Activated CD4-positive, alpha-beta memory T cell treated with anti-CD3 and anti-CD28 coated beads, Interleukin-2, amount 10 ng/mL, durations not matched to agents 7 days and 5 days (primary cell): ENCODE data around the gene KDM2B. TPM values are rescaled to one million over a fixed set of nuclear protein-coding genes. Genes with fewer than 3 reads are reported as not detected.
"Not testable (repeated sequence)": the region's sequence is repeated elsewhere in the genome, so short reads cannot be mapped to it uniquely, and the experiment has no call there.

ENCODE experiments used
- CTCF ChIA-PET: fragments of 350-600 bp; sonication (Branson Sonifier 250); formaldehyde crosslinking; loops from one replicate; lab custom pipeline; 2021; ENCODE audit warnings: antibody characterized with exemption, inconsistent platforms; lab: Charles Lee
- POLR2A ChIA-PET: fragments of 350-600 bp; sonication (Branson Sonifier 250); formaldehyde crosslinking; loops from one replicate; lab custom pipeline; 2021; ENCODE audit warnings: antibody characterized with exemption; lab: Charles Lee
- DNase-seq: peaks from one replicate; pipeline ENCODE4 v3.0.0-alpha.2; 2020
- H3K27ac Mint-ChIP-seq: one replicate; pipeline ENCODE4 v1.8.0; 2021; ENCODE audit warnings: mild to moderate bottlenecking, mixed read lengths
- H3K27me3 Mint-ChIP-seq: one replicate; pipeline ENCODE4 v1.8.0; 2021; ENCODE audit warnings: mixed read lengths
- H3K36me3 Mint-ChIP-seq: one replicate; pipeline ENCODE4 v1.8.0; 2021; ENCODE audit warnings: low read depth, mixed read lengths
- H3K4me1 Mint-ChIP-seq: one replicate; pipeline ENCODE4 v1.8.0; 2021; ENCODE audit warnings: mixed read lengths
- H3K4me3 Mint-ChIP-seq: one replicate; pipeline ENCODE4 v1.8.0; 2021; ENCODE audit warnings: mild to moderate bottlenecking, mixed read lengths
- H3K9me3 Mint-ChIP-seq: one replicate; pipeline ENCODE4 v1.8.0; 2021; ENCODE audit warnings: mixed read lengths
- total RNA-seq, 2 experiments: library from RNA; stranded (reverse); gene quantifications; one replicate each; pipeline ENCODE4 v1.2.3, GENCODE V29; 2021

Gene KDM2B
- total RNA-seq, 2 experiments from 2014 or later, result 59.8 to 62.6 TPM

DNA sequence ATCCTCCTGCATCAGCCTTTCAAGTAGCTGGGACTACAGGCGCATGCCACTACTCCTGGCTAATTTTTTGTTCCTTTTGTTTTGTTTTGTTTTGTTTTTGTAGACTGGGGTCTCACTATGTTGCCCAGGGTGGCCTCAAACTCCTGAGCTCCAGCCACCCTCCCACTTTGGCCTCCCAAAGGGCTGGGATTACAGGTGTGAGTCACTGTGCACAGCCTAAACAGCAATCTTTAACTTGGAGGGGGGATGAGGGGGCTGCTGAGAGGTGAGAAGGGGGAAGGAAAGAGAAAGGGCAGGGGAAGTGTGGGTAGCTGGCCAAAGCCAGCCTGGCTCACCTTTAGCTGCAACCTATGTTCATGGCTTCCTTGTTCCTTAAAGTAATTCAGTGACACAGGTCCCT is 77.4 kb downstream of the KDM2B start:
- ChIA-PET CTCF (interaction anchor here (0.7 to 1.3 kb wide), 6 partner anchors 20 to 395 kb away, joined by 3 to 4 read pairs (median 3); no protein-coding TSS in a partner anchor), POLR2A (no interaction called here)
- Mint-ChIP-seq H3K9me3 (no peaks in the 10 kb centered on the region), H3K36me3 (peaks cover 9% of the 10 kb centered on the region), H3K4me3 (no peak overlapping the region), H3K27me3 (no peaks in the 10 kb centered on the region), H3K27ac (no peak overlapping the region), H3K4me1 (peaks cover 4% of the 10 kb centered on the region)
- no peak for DNase-seq

DNA sequence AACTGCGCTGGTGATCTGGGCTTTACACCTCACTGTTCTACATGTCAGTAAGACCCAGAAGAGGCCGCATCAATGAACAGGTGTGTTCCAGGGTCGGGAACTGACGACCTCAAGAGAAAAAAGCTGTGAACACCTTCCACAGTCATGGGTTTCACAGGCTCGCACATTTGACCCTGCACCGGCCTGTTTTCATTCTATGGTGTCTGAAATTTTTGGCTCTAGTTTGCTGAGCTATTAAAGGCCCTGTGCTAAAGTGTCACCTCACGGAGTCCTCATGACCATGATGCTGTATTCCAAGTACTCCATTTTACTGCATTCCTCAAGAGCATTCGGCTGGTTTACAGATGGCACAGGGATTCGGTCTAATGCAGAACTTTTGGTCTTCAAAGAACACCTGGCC is 78.9 kb downstream of the KDM2B start:
- Mint-ChIP-seq H3K4me1 (peaks cover 8% of the 10 kb centered on the region), H3K4me3 (no peak overlapping the region), H3K9me3 (no peaks in the 10 kb centered on the region), H3K27me3 (no peaks in the 10 kb centered on the region), H3K27ac (no peak overlapping the region), H3K36me3 (peaks cover 9% of the 10 kb centered on the region)
- POLR2A ChIA-PET, result interaction anchor here (1.0 kb wide), 1 partner anchor 292 kb away, joined by 5 read pairs; the partner anchor contains the start of gene RHOF
- CTCF ChIA-PET, result interaction anchor here (1.6 kb wide), 1 partner anchor 25 kb away, joined by 5 read pairs; no protein-coding TSS in a partner anchor
- DNase-seq, result no peak

DNA sequence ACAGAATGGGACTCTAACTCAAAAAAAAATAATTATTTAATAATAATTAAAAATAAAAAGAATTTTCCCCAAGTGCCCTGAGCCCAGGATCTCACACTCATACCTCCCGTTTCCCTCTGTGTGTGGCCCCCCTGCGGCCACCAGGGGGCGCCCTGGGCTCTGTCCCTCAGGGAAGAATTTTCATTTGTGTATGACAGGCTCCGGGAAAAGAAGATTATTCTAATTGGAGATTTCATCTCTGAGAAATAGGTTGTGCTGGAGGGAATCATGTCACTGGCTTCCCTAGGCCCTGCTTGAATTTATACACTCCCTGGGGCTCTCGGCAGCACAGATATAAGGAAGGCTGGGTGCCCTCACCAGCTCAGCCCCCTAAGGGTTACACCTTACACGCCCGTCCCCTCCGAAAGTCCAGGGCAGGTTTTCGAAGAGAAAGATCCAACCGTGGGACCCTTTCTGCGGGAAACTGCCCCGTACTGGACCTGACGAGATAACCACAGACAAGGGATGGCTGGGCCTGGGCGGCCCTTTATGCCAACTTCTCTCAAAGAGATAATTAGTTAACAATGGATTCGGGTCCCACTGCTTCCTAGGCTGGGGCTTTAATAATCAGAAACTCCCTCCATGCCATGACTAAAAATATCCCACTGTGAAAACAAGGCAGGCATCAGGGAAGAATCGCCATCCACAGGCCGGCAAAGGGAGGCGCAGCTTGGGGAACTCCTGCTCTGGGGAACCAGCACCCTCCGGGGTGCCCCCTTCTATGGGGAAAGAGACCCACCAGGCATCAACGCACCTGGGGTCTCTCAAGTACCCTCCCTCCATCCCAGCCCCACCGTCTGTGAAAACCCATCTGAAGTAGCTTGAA is 80.7 kb downstream of the KDM2B start:
- peak; percentile 73 for DNase-seq
- ChIA-PET POLR2A (interaction anchor here (1.0 kb wide), 1 partner anchor 148 kb away, joined by 3 read pairs; the partner anchor contains the start of gene ANAPC5), CTCF (interaction anchor here (0.7 to 3.1 kb wide), 16 partner anchors 10 to 294 kb away, joined by 3 to 17 read pairs (median 4); partner anchors contain the start of gene ORAI1)
- H3K27ac Mint-ChIP-seq, result no peak overlapping the region
- H3K4me3 Mint-ChIP-seq, result no peak overlapping the region
- H3K4me1 Mint-ChIP-seq, result peaks cover 16% of the 10 kb centered on the region
- no peaks in the 10 kb centered on the region for H3K27me3 Mint-ChIP-seq
- H3K9me3 Mint-ChIP-seq, result no peaks in the 10 kb centered on the region
- peaks cover 6% of the 10 kb centered on the region for H3K36me3 Mint-ChIP-seq

DNA sequence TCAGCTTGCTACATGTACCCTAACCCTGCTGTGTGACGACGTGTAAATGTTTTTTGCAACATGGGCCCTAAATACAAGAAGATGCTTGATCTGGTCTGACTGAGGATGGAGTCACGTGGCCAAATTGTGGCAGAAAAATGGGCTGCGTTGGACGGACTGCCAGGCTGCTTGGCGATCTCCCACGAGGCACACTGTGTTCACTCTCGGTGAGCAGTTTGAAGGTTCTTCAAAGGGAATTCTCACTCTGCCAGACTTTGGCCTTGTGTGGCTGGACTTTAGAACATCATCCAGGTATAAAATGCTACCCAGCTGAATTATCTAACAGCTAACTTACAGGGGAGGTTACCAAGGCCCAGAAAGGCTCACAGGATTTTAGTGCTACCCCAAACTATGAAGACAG is 85.1 kb downstream of the KDM2B start:
- no peaks in the 10 kb centered on the region for H3K9me3 Mint-ChIP-seq
- ChIA-PET CTCF (interaction anchor here (0.6 to 3.4 kb wide), 9 partner anchors 19 to 713 kb away, joined by 3 to 13 read pairs (median 8); partner anchors contain the start of gene MORN3), POLR2A (interaction anchor here (1.4 kb wide), 1 partner anchor 57 kb away, joined by 5 read pairs; no protein-coding TSS in a partner anchor)
- peaks cover 16% of the 10 kb centered on the region for H3K4me1 Mint-ChIP-seq
- peaks cover 11% of the 10 kb centered on the region for H3K36me3 Mint-ChIP-seq
- H3K4me3 Mint-ChIP-seq, result no peak overlapping the region
- H3K27ac Mint-ChIP-seq, result no peak overlapping the region
- H3K27me3 Mint-ChIP-seq, result no peaks in the 10 kb centered on the region
- no peak for DNase-seq

DNA sequence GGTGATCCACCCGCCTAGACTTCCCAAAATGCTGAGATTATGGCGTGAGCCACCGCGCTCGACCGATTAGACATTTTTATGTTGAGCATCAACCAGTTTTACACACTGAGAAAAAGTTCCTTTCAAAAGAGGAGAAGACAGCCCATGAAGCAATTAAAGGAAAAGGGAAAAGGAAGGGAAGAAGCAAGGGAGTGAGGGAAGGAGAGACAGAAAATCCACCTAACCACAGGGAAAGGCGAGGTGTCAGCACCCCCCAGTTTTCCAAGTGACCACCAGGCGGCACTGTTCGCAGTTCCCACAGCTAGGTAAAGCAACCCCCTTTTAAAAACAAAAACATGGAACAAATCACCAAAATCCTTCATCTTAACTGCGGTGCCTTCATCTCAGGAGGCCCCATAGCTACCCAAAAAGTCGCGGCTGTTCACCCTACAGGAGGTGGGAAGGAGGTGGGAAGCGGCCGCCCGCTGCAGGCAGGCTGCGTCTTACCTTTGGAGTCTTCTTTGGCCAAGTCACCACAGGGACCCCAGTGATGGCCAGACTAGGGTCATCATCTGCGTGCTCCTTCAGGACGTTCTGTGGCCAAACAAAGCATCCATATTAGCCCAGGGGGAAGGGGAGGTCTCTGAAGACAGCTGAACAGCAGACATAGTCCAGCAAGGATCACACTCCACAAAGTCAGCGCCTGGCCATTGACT is 86.6 kb downstream of the KDM2B start:
- Mint-ChIP-seq H3K27ac (no peak overlapping the region), H3K9me3 (no peaks in the 10 kb centered on the region), H3K4me1 (peaks cover 12% of the 10 kb centered on the region), H3K27me3 (no peaks in the 10 kb centered on the region), H3K36me3 (peaks cover 15% of the 10 kb centered on the region), H3K4me3 (no peak overlapping the region)
- ChIA-PET POLR2A (no interaction called here), CTCF (interaction anchor here (0.6 to 3.4 kb wide), 25 partner anchors 11 to 299 kb away, joined by 3 to 14 read pairs (median 4); partner anchors contain the start of genes MORN3 and RHOF)
- peak; percentile 66 for DNase-seq

DNA sequence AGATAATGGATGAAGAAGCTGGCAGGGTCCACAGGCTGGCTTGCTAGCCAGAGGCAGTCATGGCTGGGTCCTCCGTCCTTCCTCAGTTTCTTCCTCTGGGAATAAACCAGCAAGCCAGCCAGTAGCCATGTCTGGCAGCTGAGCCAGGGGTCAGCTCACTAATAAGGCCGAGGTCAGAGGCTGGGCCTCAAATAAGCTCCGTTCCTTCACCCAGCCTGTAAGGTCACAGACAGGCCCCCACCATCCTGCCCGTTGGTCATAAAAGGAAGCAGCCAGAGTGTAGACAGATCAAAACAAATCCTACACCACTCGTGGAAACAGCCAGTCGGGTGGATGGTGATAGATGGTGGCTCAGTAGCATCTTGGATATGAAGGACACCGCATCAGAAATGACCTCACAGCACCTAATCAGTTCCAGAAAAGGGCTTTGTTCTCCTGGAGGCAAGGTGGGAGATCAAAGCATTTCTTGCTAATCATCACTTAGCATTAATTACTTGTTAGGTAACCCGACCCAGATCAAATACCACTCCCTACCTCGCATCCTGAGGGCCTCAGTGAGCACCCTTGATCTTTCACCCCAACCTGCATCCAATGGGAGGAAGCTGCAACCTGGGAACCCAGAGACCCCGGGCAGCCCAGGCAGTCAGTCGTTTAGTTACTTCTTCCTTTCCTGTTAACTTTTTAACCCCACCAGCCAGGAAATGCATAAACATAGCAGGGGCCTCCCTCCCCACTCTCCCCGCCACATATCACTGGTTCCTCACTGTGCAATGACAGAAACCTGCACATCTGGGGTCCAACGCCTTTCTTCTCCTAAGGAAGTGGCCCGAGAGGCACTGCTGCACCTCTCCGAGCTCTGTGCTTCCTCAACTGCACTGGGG is 90.2 kb downstream of the KDM2B start:
- DNase-seq, result no peak
- Mint-ChIP-seq H3K27me3 (no peaks in the 10 kb centered on the region), H3K27ac (no peak overlapping the region), H3K36me3 (peaks cover 12% of the 10 kb centered on the region), H3K9me3 (no peaks in the 10 kb centered on the region), H3K4me1 (peaks cover under 1% of the 10 kb centered on the region), H3K4me3 (no peak overlapping the region)
- ChIA-PET POLR2A (interaction anchor here (1.0 kb wide), 1 partner anchor 12 kb away, joined by 4 read pairs; no protein-coding TSS in a partner anchor), CTCF (interaction anchor here (0.7 to 2.0 kb wide), 3 partner anchors 9 to 136 kb away, joined by 3 to 7 read pairs (median 3); no protein-coding TSS in a partner anchor)

DNA sequence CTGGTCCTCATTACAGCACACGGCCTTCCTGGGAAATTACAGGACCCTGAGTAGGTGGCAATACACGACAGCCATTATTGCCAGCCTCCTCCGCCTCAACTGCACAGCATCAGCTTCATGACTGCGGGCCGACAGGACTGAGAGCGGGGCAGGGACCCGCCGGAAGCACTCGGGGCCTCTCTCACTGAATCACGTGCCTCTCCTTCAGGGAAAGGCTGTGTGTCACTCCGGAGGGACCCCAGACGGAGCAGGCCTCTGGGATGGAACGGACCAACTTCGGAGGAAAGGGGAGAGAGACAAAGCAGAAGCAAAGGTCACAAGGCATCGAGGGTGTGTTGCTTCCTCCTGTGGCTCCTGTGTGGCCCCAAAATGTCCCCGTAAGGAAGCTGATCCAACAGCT is 90.9 kb downstream of the KDM2B start:
- H3K36me3 Mint-ChIP-seq, result peaks cover 12% of the 10 kb centered on the region
- H3K27ac Mint-ChIP-seq, result no peak overlapping the region
- H3K4me3 Mint-ChIP-seq, result no peak overlapping the region
- POLR2A ChIA-PET, result interaction anchor here (1.0 kb wide), 1 partner anchor 11 kb away, joined by 4 read pairs; no protein-coding TSS in a partner anchor
- no peaks in the 10 kb centered on the region for H3K4me1 Mint-ChIP-seq
- H3K27me3 Mint-ChIP-seq, result no peaks in the 10 kb centered on the region
- CTCF ChIA-PET, result interaction anchor here (0.9 to 2.0 kb wide), 3 partner anchors 9 to 13 kb away, joined by 3 to 7 read pairs (median 4); no protein-coding TSS in a partner anchor
- H3K9me3 Mint-ChIP-seq, result no peaks in the 10 kb centered on the region
- DNase-seq, result no peak

DNA sequence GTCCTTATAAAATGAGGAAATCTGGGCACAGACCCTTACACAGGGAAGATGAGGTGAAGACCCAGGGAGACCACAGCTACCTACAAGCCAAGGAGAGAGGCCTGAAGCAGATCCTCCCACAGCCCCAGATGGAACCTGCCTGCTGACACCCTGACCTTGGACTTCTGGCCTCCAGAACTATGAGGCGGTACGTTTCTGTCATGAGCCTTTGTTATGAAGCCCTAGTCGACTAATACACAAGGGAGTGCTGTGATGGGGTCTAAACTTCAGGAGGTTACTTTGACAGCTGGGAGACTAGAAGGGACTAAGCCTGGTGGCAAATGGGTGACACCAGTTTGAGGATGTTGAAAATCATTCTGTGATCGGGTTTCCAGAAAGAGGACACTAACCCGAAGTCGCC is 95.9 kb downstream of the KDM2B start:
- ChIA-PET POLR2A (interaction anchor here (0.6 kb wide), 1 partner anchor 164 kb away, joined by 3 read pairs; no protein-coding TSS in a partner anchor), CTCF (interaction anchor here (0.6 kb wide), 1 partner anchor 81 kb away, joined by 3 read pairs; no protein-coding TSS in a partner anchor)
- Mint-ChIP-seq H3K36me3 (peaks cover 3% of the 10 kb centered on the region), H3K4me3 (no peak overlapping the region), H3K27me3 (no peaks in the 10 kb centered on the region), H3K27ac (no peak overlapping the region), H3K9me3 (no peaks in the 10 kb centered on the region), H3K4me1 (no peaks in the 10 kb centered on the region)
- no peak for DNase-seq

DNA sequence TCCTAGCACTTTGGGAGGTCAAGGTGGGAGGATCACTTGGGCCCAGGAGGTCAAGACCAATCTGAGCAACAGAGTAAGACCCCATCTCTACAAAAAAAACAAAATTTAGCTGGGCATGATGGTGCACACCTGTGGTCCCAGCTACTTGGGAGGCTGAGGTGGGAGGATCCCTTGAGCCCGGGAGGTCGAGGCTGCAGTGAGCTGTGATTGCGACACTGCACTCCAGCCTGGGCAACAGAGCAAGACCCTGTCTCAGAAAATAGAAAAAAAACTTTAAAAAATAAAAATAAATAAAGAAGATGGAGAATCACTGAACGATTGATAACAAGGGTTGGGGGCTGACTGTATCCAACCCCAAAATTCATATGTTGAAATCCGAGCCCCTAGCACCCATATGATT is 96.3 kb downstream of the KDM2B start:
- H3K4me3 Mint-ChIP-seq, CTCF ChIA-PET, H3K9me3 Mint-ChIP-seq, H3K27me3 Mint-ChIP-seq, DNase-seq, H3K27ac Mint-ChIP-seq, H3K36me3 Mint-ChIP-seq, H3K4me1 Mint-ChIP-seq: not testable (repeated sequence)
- POLR2A ChIA-PET, result interaction anchor here (0.6 kb wide), 1 partner anchor 165 kb away, joined by 3 read pairs; no protein-coding TSS in a partner anchor

DNA sequence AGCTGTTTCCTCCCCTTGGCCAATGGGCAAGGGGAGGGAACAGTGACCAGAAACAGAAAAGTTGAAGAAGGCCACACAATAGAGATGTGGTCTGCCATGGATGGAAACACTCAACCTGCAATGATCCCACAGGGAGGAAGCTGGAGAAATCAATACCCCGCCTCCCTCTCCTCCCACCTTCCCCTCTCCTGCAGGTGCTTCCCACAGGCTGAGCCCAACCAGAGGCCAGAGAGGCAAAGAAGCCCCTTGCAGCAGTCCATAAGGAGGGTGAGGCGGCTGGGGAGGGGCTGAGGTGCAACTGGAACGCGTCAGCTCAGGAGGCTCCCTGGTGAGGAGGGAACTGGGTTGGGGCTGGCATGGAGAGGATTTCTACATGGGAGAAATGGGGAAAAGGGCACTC is 96.9 kb downstream of the KDM2B start:
- Mint-ChIP-seq H3K4me1 (no peaks in the 10 kb centered on the region), H3K4me3 (no peak overlapping the region), H3K27ac (no peak overlapping the region), H3K36me3 (peaks cover 3% of the 10 kb centered on the region), H3K9me3 (no peaks in the 10 kb centered on the region), H3K27me3 (no peaks in the 10 kb centered on the region)
- CTCF ChIA-PET, result no interaction called here
- POLR2A ChIA-PET, result no interaction called here
- DNase-seq, result no peak

DNA sequence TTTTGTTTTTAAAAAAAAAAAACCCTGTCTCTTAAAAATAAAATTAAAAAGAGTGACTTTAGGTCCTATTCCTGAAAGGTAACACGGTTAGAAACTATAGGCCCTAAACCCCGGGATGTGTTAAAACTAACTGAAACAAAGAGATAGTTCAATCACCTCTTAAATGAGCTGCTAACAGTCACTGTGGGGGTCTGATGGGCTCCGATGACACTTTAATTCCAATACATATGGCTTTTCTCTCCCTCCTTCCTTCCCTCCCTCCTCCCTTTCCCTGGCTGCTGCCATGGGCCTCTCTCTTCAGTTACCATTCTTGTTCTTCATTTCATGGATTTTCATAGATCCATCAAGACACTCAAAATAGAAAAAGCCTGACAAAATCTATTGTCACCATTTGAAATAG is 104.3 kb downstream of the KDM2B start:
- H3K36me3 Mint-ChIP-seq, result no peaks in the 10 kb centered on the region
- ChIA-PET CTCF (interaction anchor here (0.5 to 4.2 kb wide), 7 partner anchors 8 to 318 kb away, joined by 3 to 22 read pairs (median 7); partner anchors contain the start of gene ANAPC5), POLR2A (interaction anchor here (1.3 kb wide), 1 partner anchor 8 kb away, joined by 4 read pairs; no protein-coding TSS in a partner anchor)
- H3K4me1 Mint-ChIP-seq, result no peaks in the 10 kb centered on the region
- no peaks in the 10 kb centered on the region for H3K9me3 Mint-ChIP-seq
- H3K27ac Mint-ChIP-seq, result no peak overlapping the region
- no peak for DNase-seq
- H3K4me3 Mint-ChIP-seq, result no peak overlapping the region
- H3K27me3 Mint-ChIP-seq, result no peaks in the 10 kb centered on the region
